ENCODE data around the gene ZBTB38. TPM values are rescaled to one million over a fixed set of nuclear protein-coding genes. Genes with fewer than 3 reads are reported as not detected.
A peak's percentile ranks its signal among the peaks of the same experiment; 100 is the strongest.

Gene ZBTB38
- total RNA-seq, 3 donors from 2014 or later: 15.4 to 22.5 (median 21.0) TPM

GRCh38 chr3:141367038-141367730 is 1.1 kb upstream of the ZBTB38 start:
- peaks cover 7% of the 10 kb centered on the region for H3K9me3 Mint-ChIP-seq
- no peak for ATAC-seq
- no peaks in the 10 kb centered on the region for H3K27me3 Mint-ChIP-seq (ENCODE audit: low read depth)
- peaks cover 18% of the 10 kb centered on the region for H3K4me1 Mint-ChIP-seq (ENCODE audit: low read depth)
- H3K36me3 Mint-ChIP-seq (ENCODE audit: insufficient read depth): no peaks in the 10 kb centered on the region
- DNase-seq: no peak
- H3K4me3 Mint-ChIP-seq: no peak overlapping the region

GRCh38 chr3:141368925-141369794 is 856 bp downstream of the ZBTB38 start:
- Mint-ChIP-seq H3K36me3 (ENCODE audit: insufficient read depth) (no peaks in the 10 kb centered on the region), H3K27me3 (ENCODE audit: low read depth) (no peaks in the 10 kb centered on the region), H3K4me1 (ENCODE audit: low read depth) (peaks cover 20% of the 10 kb centered on the region), H3K9me3 (no peaks in the 10 kb centered on the region), H3K4me3 (no peak overlapping the region)
- DNase-seq (no peak), ATAC-seq (no peak)

GRCh38 chr3:141370065-141370533 is 1.8 kb downstream of the ZBTB38 start:
- H3K4me3 Mint-ChIP-seq: no peak overlapping the region
- no peaks in the 10 kb centered on the region for H3K36me3 Mint-ChIP-seq (ENCODE audit: insufficient read depth)
- H3K27me3 Mint-ChIP-seq (ENCODE audit: low read depth): no peaks in the 10 kb centered on the region
- peaks cover 20% of the 10 kb centered on the region for H3K4me1 Mint-ChIP-seq (ENCODE audit: low read depth)
- H3K9me3 Mint-ChIP-seq: no peaks in the 10 kb centered on the region
- ATAC-seq (peak; percentile 98), DNase-seq (peak; percentile 43)

- Mint-ChIP-seq H3K4me3 (no peak overlapping the region), H3K27me3 (ENCODE audit: low read depth) (no peaks in the 10 kb centered on the region), H3K4me1 (ENCODE audit: low read depth) (peaks cover 37% of the 10 kb centered on the region), H3K36me3 (ENCODE audit: insufficient read depth) (no peaks in the 10 kb centered on the region), H3K9me3 (no peaks in the 10 kb centered on the region)
- no peak for ATAC-seq
- DNase-seq: no peak
Measured at GRCh38 chr3:141371882-141372281, 3.6 kb downstream of the ZBTB38 start.

GRCh38 chr3:141372656-141373055 is 4.4 kb downstream of the ZBTB38 start:
- Mint-ChIP-seq H3K27me3 (ENCODE audit: low read depth) (no peaks in the 10 kb centered on the region), H3K36me3 (ENCODE audit: insufficient read depth) (no peaks in the 10 kb centered on the region), H3K9me3 (no peaks in the 10 kb centered on the region), H3K4me1 (ENCODE audit: low read depth) (peaks cover 33% of the 10 kb centered on the region), H3K4me3 (no peak overlapping the region)
- DNase-seq (no peak), ATAC-seq (no peak)

- Mint-ChIP-seq H3K4me3 (no peak overlapping the region), H3K9me3 (no peaks in the 10 kb centered on the region), H3K4me1 (ENCODE audit: low read depth) (peaks cover 33% of the 10 kb centered on the region), H3K27me3 (ENCODE audit: low read depth) (no peaks in the 10 kb centered on the region), H3K36me3 (ENCODE audit: insufficient read depth) (no peaks in the 10 kb centered on the region)
- DNase-seq: no peak
- ATAC-seq: peak in 1 of 2 donors; percentile 16
Measured at GRCh38 chr3:141373232-141373631, 4.9 kb downstream of the ZBTB38 start.

GRCh38 chr3:141373768-141374526 is 5.6 kb downstream of the ZBTB38 start:
- DNase-seq (no peak), ATAC-seq (no peak)
- Mint-ChIP-seq H3K27me3 (ENCODE audit: low read depth) (no peaks in the 10 kb centered on the region), H3K4me1 (ENCODE audit: low read depth) (peaks cover 37% of the 10 kb centered on the region), H3K4me3 (no peak overlapping the region), H3K9me3 (no peaks in the 10 kb centered on the region), H3K36me3 (ENCODE audit: insufficient read depth) (no peaks in the 10 kb centered on the region)

- Mint-ChIP-seq H3K9me3 (no peaks in the 10 kb centered on the region), H3K36me3 (ENCODE audit: insufficient read depth) (no peaks in the 10 kb centered on the region), H3K4me3 (no peak overlapping the region), H3K4me1 (ENCODE audit: low read depth) (peaks cover 39% of the 10 kb centered on the region), H3K27me3 (ENCODE audit: low read depth) (no peaks in the 10 kb centered on the region)
- DNase-seq: no peak
- ATAC-seq: no peak
Measured at GRCh38 chr3:141375381-141376301, 7.3 kb downstream of the ZBTB38 start.

- H3K9me3 Mint-ChIP-seq: no peaks in the 10 kb centered on the region
- no peak overlapping the region for H3K4me3 Mint-ChIP-seq
- DNase-seq: no peak
- peaks cover 35% of the 10 kb centered on the region for H3K4me1 Mint-ChIP-seq (ENCODE audit: low read depth)
- H3K36me3 Mint-ChIP-seq (ENCODE audit: insufficient read depth): no peaks in the 10 kb centered on the region
- H3K27me3 Mint-ChIP-seq (ENCODE audit: low read depth): no peaks in the 10 kb centered on the region
- ATAC-seq: no peak
Measured at GRCh38 chr3:141377377-141377776, 9.1 kb downstream of the ZBTB38 start.

GRCh38 chr3:141378556-141378955 is 10.3 kb downstream of the ZBTB38 start:
- H3K27me3 Mint-ChIP-seq (ENCODE audit: low read depth): no peaks in the 10 kb centered on the region
- no peak overlapping the region for H3K4me3 Mint-ChIP-seq
- DNase-seq: no peak
- no peaks in the 10 kb centered on the region for H3K9me3 Mint-ChIP-seq
- H3K36me3 Mint-ChIP-seq (ENCODE audit: insufficient read depth): no peaks in the 10 kb centered on the region
- H3K4me1 Mint-ChIP-seq (ENCODE audit: low read depth): peaks cover 32% of the 10 kb centered on the region
- ATAC-seq: no peak

- Mint-ChIP-seq H3K4me1 (ENCODE audit: low read depth) (peaks cover 32% of the 10 kb centered on the region), H3K36me3 (ENCODE audit: insufficient read depth) (no peaks in the 10 kb centered on the region), H3K4me3 (peak overlapping the region; percentile 59), H3K27me3 (ENCODE audit: low read depth) (no peaks in the 10 kb centered on the region), H3K9me3 (no peaks in the 10 kb centered on the region)
- ATAC-seq (peak; percentile 58 to 71), DNase-seq (no peak)
Measured at GRCh38 chr3:141379250-141379966, 11.1 kb downstream of the ZBTB38 start.

- H3K27me3 Mint-ChIP-seq (ENCODE audit: low read depth): no peaks in the 10 kb centered on the region
- H3K9me3 Mint-ChIP-seq: no peaks in the 10 kb centered on the region
- no peak overlapping the region for H3K4me3 Mint-ChIP-seq
- DNase-seq (no peak), ATAC-seq (no peak)
- peaks cover 31% of the 10 kb centered on the region for H3K4me1 Mint-ChIP-seq (ENCODE audit: low read depth)
- no peaks in the 10 kb centered on the region for H3K36me3 Mint-ChIP-seq (ENCODE audit: insufficient read depth)
Measured at GRCh38 chr3:141380279-141380678, 12.0 kb downstream of the ZBTB38 start.

- H3K36me3 Mint-ChIP-seq (ENCODE audit: insufficient read depth): no peaks in the 10 kb centered on the region
- peaks cover 24% of the 10 kb centered on the region for H3K4me1 Mint-ChIP-seq (ENCODE audit: low read depth)
- H3K27me3 Mint-ChIP-seq (ENCODE audit: low read depth): no peaks in the 10 kb centered on the region
- ATAC-seq: no peak
- no peak overlapping the region for H3K4me3 Mint-ChIP-seq
- DNase-seq: no peak
- no peaks in the 10 kb centered on the region for H3K9me3 Mint-ChIP-seq
Measured at GRCh38 chr3:141380987-141381386, 12.7 kb downstream of the ZBTB38 start.
